HG02840 (cell line): ENCODE results near the gene EIF3M.
A peak's percentile ranks its signal among the peaks of the same experiment; 100 is the strongest.

Experiments
- ATAC-seq: cut with Tn5 transposase; IDR thresholded peaks from one replicate; pipeline ENCODE4 v1.9.1; 2021; ENCODE audit warnings: mild to moderate bottlenecking, moderate library complexity, moderate number of reproducible peaks; ENCODE audit not compliant: unreplicated experiment, low FRiP score

EIF3M gene

DNA sequence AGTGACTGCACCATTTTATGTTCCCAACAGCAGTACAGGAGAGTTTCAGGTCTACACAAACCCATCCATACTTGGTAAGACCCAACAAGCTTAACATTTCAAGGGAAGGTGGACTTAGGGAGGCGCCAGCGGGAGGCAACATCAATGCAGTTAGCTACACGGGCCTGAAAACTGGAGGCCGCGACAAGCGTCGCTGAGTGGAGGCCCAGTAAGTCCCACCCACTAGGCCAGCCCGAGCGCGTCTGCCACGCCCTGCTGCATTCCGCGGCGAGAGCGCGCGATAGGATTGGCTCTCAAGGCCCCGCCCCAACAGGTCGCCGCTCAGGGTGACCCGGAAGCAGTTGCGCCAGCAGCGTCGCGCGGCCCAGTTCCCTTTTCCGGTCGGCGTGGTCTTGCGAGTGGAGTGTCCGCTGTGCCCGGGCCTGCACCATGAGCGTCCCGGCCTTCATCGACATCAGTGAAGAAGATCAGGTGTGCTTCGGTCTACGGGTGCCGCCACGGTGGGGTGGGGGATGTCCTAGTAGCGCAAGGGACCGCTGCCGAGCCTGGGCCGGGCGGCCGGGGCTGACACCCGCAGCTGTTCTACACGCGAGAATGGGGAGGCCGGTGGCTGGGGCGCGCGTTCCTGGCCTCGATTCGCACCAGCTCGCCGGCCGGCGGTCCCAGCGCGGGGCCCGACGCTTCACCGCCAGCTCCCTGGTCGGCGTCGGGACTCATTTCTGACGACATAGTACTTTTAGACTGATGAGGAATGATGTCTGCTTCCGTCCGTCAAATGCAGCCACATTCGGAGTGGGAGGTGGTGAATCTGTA lies at the start of gene EIF3M:
Gene EIF3M (plus strand): TSS at position 373 of the 813 bp plus-strand sequence. CDS start 57 bp downstream, at position 430.
- ATAC-seq, result peak; percentile 97

DNA sequence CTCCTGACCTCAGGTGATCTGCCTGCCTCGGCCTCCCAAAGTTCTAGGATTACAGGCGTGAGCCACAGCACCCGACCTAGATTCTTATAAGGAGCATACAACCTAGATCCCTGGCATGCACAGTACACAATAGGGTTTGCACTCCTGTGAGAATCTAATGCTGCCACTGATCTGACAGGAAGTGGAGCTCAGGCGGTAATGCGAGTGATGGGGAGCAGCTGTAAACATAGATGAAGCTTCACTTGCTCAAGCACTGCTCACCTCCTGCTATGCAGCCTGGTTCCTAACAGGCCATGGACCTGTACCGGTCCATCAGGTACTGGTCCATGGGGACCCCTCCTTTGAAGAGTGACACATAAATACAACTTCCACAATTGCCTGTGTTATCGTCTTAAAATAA lies 44.8 kb upstream of the EIF3M start:
- ATAC-seq, result no peak

DNA sequence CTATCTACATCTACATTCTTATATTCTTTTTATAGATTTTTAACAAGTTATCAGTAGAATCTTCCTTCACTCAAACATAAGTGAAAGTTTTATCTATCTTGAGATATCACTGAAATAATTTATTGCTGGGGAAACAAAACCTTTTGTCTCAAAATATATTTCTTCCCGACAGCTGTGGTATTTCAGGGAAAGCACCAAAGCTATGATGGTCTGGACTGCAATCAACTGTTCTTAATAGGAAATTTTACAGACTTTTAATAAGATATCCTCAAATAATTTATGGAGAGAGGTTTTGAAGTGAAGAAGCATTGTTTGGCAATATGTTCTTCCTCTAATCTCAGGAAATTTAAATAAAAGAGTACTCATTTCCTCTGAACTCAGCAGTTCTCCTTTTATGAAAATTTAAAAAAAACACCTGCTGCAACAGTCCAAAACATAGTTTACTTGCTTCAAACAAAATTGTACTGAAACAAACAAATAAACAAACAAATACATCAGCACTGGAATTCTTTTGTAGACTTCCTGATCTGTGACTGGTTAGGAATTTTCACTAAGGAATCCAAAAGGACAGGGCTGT lies 33.9 kb upstream of the EIF3M start:
- ATAC-seq, result no peak

DNA sequence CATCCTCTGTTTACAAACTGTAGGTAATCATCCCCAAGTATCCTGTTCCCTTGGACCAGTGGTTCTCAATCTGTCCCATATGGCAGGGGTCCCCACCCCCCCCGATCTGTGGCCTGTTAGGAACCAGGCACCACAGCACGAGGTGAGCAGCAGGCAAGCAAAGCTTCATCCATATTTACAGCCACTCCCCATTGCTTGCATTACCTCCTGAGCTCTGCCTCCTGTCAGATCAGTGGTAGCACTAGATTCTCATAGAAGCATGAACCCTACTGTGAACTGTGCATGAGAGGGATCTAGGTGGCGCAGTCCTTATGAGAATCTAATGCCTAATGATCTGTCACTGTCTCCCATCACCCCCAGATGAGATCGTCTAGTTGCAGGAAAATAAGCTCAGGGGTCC lies 33.4 kb upstream of the EIF3M start:
- no peak for ATAC-seq

DNA sequence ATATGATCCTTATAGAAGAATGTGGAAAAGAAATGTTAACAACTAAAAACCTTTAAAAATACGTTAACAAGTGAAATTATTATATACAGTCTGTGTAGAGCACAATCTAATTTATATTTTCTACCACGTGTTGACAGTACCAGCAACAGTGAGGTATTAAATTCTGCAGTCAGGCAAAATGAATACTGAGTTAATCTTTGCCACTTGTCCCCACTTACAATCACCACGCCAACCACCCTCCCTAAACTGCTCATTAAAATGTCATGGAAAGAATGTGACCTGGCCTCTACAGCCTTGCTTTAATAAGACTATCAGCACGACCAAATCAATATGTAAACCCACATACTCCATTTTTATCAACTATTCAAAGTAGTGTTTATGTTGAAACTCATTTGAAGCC lies 28.5 kb upstream of the EIF3M start:
- ATAC-seq, result no peak

DNA sequence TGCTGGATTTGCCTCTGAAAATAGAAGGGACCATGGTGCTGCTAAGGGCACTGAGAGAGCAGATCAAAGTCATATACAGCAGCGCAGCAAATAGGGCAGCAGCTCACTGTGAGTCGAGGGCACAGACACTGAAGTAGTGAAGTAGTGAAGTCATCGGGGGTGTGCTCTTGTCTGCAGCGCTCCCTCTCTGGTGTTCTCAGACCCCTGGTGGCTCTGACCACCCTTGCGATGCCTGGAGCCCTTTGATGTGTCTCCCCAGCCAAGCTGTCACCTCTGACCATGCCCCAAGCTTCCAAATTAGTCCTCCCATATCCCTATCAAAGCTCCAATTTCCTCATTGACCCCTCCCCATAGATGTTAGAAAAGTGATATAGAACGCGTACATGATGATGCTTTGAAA lies 27.7 kb upstream of the EIF3M start:
- ATAC-seq, result no peak

DNA sequence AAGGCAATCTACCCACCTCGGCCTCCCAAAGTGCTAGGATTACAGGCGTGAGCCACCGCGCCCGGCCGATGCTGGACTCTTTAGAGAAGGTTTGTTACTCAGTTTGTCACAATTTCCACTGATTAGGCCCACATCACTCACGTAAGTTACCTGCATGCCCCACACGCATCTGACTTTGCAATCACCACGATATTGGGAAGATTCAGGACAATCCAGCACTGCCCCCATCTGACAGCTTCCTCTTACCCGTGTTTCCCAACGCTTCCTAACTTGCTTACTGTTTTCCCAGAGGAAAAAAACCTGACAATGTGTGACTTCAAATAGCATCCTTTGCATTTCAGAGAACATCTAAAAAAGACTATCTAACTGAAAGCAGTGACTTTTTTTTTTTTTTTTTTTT lies 21.8 kb upstream of the EIF3M start:
- ATAC-seq, result no peak

DNA sequence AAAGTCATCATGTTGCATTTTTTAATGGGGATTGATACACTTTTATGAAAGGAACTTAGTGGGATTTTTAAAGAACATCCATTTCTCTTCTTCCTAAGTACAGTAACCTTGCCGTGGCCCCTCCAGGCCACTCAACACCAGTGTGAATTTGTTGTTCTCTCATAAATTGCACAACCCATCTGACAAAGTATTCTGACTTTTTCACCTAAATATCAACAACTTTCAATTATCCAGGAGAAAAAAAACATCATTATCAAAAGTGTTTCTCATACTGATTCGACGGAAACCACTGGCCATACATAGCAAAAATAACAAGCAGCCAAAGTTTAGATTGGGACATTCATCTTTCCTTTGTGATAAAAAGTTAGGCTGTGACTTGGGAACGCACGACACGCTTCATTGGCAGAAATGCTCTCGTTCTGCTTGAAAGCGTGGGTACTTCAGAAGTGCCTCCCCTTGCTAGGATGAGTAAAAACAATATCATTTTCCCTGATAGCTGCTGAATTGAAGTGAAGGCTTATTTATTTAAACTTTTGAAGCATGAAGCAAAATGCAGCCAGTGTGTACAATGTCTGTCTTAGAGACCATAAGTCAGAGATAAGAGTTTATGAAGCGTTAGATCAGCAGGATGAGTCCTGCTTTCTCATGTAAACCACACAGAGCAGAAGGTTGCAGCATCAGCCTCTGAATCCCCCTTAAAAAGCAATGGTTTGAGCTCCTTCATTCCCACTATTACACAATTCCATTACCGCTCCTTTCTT lies 20.6 kb upstream of the EIF3M start:
- ATAC-seq, result no peak

DNA sequence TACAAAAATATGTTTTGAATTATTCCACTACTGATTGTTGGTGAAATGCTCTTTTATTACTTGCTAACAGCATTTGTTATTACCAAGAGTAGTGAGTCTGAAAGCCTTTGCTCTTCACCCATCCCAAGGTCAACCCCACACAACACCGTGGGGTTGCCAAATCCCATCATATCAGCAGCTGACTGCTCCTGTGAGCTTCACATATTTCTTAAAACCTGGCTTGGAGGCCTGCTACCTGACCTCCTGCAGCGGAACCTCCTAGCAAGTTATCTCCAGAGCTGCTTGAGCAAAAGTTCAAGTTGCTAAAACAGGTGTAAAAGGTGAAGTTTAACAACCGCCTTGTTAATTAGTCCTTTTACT lies 20.1 kb upstream of the EIF3M start:
- ATAC-seq, result no peak

DNA sequence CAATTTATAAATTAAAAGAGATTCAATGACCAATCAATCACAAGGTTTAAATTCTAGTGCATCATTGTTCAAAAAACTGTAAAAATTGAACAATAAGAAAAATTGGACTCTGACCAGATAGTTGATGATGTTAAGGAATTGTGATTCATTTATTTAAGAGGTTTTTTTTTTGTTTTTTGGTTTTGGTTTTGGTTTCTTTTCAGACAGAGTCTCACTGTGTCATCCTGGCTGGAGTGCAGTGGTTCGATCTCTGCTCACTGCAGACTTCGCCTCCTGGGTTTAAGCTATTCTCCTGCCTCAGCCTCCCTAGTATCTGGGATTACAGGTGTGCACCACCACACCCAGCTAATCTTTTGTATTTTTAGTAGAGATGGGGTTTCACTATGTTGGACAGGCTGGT lies 17.1 kb upstream of the EIF3M start:
- ATAC-seq, result no peak

DNA sequence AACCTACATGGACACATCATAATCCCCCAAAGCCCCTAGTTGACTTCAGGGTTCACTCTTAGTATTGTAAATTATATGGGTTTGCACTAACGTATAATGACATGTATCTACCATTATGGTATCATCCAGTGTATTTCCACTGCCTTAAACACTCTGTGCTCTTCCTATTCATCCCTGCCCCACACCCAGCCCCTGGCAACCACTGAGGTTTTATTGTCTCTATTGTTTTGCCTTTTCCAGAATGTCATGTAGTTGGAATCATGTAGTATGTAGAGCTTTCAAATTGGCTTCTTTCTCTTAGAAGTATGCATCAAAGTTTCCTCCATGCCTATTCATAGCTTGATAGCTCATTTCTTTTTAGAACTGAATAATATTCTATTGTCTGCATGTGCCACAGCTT lies 16.5 kb upstream of the EIF3M start:
- no peak for ATAC-seq

DNA sequence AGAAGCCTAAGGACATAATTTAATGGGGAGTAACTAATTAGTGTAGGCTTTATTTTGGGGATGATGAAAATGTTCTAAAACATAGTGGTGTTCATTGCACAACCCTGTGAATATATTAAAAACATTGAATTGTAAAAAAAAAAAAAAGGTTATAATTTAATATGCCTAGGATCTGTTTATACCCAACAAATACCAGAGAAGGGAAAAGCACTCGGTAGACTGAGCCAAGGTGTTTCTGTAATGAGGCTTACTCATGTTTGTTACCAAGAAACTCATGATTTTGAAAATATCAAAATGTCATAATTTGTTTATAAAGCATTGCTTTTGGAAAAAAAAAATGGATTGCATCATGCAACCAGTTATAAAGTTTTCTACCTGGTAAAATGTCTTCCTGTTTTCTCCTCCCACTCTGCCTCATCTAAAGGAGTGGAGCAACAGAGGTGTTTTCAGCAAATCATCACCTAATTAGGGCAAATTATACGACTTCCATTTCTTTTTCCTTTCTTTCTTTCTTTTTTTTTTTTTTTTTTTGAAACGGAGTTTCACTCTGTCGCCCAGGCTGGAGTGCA lies 14.2 kb upstream of the EIF3M start:
- ATAC-seq, result no peak

DNA sequence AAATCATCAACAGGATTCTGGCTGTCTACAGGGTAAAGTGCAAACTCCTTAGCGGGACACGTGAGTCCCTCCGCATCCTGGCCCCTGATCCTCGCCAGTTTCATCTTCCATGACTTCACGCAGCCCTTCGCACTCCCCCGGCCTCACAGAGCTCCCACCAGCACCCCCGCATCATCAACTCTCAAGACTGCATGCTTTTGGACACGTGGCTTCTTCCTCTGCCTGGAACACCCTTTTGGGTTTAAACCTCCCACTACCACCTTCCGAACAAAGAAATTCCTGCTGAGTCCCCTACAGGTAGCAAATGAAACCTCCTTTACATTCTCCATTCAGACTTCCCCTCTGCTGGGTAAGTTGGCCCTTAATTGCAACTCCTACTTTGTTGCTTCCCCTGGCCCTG lies 12.6 kb upstream of the EIF3M start:
- no peak for ATAC-seq

DNA sequence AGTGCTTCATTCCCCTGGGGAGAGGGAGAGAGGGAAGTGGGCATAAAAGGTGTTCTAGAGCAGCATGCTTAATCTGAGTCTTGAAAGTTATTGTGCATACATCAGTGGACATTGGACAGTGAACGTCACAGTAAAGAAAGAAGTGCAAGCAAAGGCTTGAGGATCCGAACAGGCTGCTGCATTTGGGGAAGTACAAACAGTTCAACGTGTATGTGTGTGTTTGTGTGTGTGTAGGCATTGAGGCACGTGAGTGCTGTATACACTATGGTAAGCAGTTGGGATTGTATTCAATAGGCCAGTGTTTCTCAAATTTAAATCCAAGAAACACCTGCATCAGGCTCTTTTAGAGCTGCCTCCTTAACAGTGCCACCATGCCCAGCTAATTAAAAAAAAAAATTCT lies 10.4 kb upstream of the EIF3M start:
- ATAC-seq, result no peak

DNA sequence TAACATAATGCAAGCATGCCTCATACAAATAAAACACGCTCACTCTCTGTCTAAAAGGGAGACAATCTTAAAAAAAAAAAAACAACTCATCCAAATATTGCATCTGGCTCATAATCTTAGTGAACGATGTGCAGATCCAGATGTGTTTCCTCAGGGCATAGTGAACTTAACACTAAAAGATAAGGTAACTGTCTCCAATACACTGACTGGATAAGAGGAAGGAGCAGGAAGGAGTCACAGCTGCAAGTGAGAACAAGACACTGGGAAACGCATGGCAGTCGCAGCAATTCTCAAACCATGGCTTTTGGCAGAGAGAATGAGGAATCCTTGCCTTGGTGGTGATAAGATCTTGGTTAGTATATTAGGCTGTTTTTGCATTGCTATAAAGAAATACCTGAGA lies 9.2 kb upstream of the EIF3M start:
- no peak for ATAC-seq

DNA sequence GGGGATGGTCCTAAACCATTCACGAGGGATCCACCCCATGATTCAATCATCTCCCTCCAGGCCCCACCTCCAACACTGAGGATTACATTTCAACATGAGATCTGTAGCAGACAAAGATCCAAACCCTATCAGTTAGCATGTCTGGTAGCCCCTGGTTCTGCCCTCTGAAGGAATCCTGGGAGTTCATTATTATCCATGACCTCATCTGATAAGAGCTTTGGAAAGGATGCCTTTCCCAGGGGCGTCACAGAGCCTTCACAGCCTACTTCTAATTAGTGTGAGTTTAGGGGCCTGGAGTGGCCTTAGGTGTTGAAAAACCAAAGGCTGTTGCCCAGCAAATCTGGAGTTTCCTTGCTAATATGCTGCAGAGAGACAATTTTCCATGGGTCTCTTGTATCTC lies 8.6 kb upstream of the EIF3M start:
- no peak for ATAC-seq

DNA sequence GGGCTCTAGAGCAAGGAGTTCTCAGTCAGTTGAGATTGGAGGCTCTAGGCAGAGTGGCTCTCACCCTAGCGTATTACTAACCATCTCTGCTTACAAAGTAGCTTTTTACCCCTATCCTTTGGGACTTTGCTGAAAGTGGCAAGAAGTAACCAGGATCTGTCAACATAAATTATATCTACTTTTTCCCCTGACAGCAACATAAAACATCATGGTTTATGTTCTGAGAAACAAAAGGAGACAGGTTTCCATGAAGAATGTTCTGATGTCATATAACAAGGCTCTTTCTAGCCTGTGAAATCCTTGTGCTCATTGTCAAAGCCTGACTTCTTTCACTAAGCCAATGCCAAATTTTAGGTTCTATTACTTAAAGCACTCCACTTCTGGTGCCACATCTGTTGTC lies 7.2 kb upstream of the EIF3M start:
- ATAC-seq, result no peak

DNA sequence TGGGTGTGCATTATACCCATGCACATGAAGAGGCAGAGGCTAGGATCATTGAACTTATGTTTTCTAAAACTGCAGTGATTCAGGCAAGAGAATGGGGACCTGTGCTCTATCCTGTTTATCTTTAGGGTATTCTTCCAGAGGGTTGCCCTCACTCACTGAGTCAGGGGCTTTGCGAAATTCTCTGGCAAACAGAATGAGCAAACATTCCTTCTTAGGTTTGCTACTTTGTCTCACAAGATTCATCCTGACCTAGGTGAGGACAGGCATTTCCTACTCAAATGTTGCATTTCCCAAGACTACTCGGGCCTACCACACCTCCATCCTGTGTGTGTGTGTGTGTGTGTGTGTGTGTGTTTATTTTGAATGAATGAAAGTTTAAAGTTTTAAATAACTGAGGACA lies 2.7 kb upstream of the EIF3M start:
- ATAC-seq, result no peak

DNA sequence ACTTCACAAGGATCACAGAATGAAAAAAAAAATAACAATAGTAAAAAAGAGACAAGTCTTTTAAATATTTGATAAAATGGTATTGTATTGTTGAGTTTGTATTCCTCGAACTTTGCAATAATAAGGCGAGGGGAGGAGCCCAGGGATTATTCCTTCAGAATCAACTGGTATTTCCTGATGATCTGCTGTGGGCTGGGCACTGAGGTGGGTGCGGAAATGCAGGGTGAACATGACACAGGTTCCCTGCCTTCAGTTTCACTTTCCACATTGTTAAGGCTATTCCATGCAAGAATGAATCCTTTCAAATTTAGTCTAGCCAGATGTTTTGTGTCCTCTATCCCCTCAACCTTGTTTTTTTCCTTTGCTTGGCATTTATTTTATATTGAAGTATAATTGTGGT lies 2.1 kb upstream of the EIF3M start:
- no peak for ATAC-seq

DNA sequence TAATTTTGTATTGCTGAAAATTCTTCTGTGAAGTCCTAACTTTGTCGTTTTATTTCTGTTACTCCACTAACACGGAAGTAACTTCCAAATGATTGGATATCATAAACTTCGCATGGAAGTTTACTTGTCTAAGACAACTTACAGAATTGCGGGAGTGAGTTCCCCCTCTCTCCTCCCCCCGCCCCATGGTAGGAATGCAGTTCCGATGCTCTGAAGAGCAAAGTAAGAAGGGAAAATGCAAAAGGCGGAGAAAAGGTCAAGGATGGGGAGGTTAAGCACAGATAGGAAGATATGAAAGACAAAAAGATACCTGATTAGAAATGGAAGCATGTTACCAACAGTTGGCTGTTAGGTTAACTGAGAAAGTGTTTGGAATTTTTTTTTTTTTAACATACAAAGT lies 1.3 kb downstream of the EIF3M start:
- ATAC-seq, result no peak

DNA sequence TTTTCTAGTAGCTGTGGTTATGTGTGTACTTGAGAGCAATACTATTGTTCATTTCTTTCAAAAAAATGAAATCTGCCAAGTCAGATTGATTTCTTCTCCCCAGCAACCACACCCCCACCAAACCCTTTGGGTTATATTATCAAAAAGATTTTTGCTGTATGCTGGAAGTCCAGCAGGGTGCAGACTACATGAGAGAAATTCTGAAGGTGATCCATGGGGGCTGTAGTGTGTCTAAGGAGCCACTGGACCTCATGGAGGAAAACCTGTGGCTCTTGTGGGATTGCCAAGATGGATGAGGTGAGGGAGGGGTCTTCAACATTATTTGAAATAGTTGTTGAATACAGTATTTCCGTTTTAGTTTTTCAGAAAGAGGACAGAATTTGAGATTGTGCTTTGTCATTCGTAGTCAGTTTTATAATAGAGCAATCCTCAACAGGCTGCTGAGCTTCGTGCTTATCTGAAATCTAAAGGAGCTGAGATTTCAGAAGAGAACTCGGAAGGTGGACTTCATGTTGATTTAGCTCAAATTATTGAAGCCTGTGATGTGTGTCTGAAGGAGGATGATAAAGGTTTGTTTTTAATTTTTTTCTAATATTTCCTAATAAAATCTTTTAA lies 3.1 kb downstream of the EIF3M start:
- ATAC-seq, result no peak
